Activated CD8-positive, alpha-beta memory T cell treated with anti-CD3 and anti-CD28 coated beads, Interleukin-2, amount 50 U/mL, for 4 hours (primary cell): Measurements from ENCODE around the gene KCNQ4.

Source experiments
- DNase-seq: peaks from one replicate; pipeline ENCODE4 v3.0.0-alpha.2; 2020

Gene KCNQ4

GRCh38 chr1:40783001-40783905 is at the start of gene KCNQ4:
Gene KCNQ4, plus strand, starts transcription at chr1:40783787. Its CDS starts 307 bp downstream, at chr1:40784094.
- DNase-seq = peak; percentile 34

GRCh38 chr1:40734882-40735628 is 48.5 kb upstream of the KCNQ4 start:
- no peak for DNase-seq

GRCh38 chr1:40736085-40736531 is 47.5 kb upstream of the KCNQ4 start:
- no peak for DNase-seq

- no peak for DNase-seq
These were observed 44.8 kb upstream of the KCNQ4 start for GRCh38 chr1:40738831-40739230.

- DNase-seq = no peak
These were observed 44.1 kb upstream of the KCNQ4 start for GRCh38 chr1:40739455-40740008.

- no peak for DNase-seq
These were observed 43.3 kb upstream of the KCNQ4 start for GRCh38 chr1:40740039-40740996.

- no peak for DNase-seq
These were observed 42.4 kb upstream of the KCNQ4 start for GRCh38 chr1:40740997-40741736.

GRCh38 chr1:40742363-40743061 is 41.1 kb upstream of the KCNQ4 start:
- no peak for DNase-seq

GRCh38 chr1:40743452-40743851 is 40.1 kb upstream of the KCNQ4 start:
- no peak for DNase-seq

- DNase-seq = no peak
These were observed 39.7 kb upstream of the KCNQ4 start for GRCh38 chr1:40743860-40744259.

GRCh38 chr1:40745176-40745575 is 38.4 kb upstream of the KCNQ4 start:
- no peak for DNase-seq

GRCh38 chr1:40746344-40747090 is 37.1 kb upstream of the KCNQ4 start:
- DNase-seq = no peak

- DNase-seq = no peak
These were observed 34.5 kb upstream of the KCNQ4 start for GRCh38 chr1:40748841-40749718.

GRCh38 chr1:40749817-40750216 is 33.8 kb upstream of the KCNQ4 start:
- no peak for DNase-seq

GRCh38 chr1:40750451-40750908 is 33.1 kb upstream of the KCNQ4 start:
- DNase-seq = no peak

- DNase-seq = no peak
These were observed 31.8 kb upstream of the KCNQ4 start for GRCh38 chr1:40751802-40752201.

GRCh38 chr1:40753142-40753882 is 30.3 kb upstream of the KCNQ4 start:
- DNase-seq = no peak

GRCh38 chr1:40754201-40754600 is 29.4 kb upstream of the KCNQ4 start:
- DNase-seq = no peak
